ENCODE data around the gene ACSM6.

Gene ACSM6

DNA sequence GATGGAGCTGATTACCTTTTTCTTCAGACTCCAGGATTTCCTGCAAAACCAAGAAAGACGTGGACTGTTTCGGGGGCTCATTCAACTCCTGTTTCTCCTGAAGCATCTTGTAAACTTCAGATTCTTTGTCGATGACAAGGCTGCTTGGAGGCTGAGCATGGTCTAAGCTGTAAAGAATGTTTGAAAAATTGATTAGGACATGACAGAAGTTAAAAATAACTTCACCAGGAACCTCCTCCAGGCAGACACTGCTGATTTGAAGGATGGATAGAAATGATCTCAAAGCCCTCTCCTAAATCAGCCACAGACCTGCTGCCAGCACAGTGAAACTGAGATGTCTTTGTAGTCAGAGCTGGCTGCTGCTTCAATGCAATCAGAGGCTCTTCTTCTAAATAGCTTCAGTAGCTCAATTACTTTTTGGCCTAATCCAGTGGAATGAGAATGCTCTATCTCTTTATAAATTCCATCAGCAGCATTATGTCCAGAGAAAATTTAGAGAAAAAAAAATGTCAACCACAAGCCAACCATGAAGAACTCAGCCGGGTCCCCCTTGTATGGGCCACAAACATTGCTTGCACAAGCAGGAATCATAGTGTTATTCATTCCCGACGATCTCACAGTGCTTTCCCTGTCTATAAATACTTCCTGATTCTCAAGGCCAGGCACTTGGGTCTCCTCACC is 53.3 kb downstream of the ACSM6 start:
- peak overlapping the region; percentile 44 to 85 for H3K27ac ChIP-seq
- TF ChIP-seq CTCF (IDR thresholded peaks at IDR 0.05): no peak
- no peak overlapping the region for H3K4me3 ChIP-seq
- no peak for DNase-seq (ENCODE audit: low spot score)

- Histone ChIP-seq H3K4me3 (no peak overlapping the region), H3K27ac (peak overlapping the region; percentile 44 to 85)
- TF ChIP-seq CTCF (IDR thresholded peaks at IDR 0.05): no peak
- no peak for DNase-seq (ENCODE audit: low spot score)
Observed at GRCh38 chr10:95247881-95248583, 54.0 kb downstream of the ACSM6 start.

- no peak for DNase-seq (ENCODE audit: low spot score)
Observed at GRCh38 chr10:95248989-95249388, 55.0 kb downstream of the ACSM6 start.

DNA sequence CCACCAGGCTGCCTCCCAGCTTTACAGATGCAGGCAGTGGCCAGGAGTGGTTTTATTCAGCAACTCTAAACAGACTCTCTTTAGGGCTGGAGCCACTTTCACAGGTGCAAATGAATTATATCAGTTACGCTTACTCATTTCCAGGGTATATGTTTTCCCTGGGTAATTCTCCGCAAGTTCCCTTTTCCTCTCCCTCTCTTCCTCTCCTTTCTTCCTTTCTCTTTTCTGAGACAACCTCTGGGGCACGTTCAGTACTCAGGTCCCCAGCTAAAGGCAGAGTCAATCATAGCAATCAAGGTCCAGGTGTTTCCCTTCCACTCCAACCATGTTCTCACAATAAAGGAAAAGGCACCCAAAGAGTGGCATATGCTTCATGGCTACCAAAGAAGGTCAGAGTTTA is 55.4 kb downstream of the ACSM6 start:
- Histone ChIP-seq H3K27ac (peak overlapping the region; percentile 5 to 82), H3K4me3 (no peak overlapping the region)
- TF ChIP-seq CTCF (IDR thresholded peaks at IDR 0.05): no peak
- no peak for DNase-seq (ENCODE audit: low spot score)

More at GRCh38 chr10:95248989-95249388, 55.0 kb downstream of the ACSM6 start:
- TF ChIP-seq CTCF (IDR thresholded peaks at IDR 0.05): no peak
- no peak overlapping the region for H3K4me3 ChIP-seq
- H3K27ac ChIP-seq: peak overlapping the region; percentile 5 to 82

GRCh38 chr10:95250856-95251255 is 56.8 kb downstream of the ACSM6 start:
- no peak for DNase-seq (ENCODE audit: low spot score)
- TF ChIP-seq CTCF (IDR thresholded peaks at IDR 0.05): no peak
- Histone ChIP-seq H3K4me3 (no peak overlapping the region), H3K27ac (peak overlapping the region in 1 of 2 donors; percentile 64)

DNA sequence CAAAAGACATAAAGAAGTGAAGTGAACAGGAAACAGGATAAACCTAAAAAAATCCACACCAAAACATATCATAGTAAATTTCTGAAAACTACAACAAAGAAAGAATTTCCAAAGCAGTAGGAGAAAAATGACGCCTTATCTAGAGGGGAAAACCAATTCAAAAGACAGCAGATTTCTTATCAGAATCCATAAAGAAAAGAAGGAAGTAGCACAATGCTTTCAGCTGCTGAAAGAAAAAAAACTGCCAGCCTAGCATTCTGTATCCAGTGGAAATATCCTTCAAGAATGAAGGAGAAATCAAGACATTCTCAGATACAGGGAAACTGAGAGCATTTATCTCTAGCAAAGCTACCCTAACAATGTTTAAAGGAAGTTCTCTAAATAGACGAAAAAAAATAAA is 59.0 kb downstream of the ACSM6 start:
- no peak overlapping the region for H3K4me3 ChIP-seq
- no peak for TF ChIP-seq CTCF (IDR thresholded peaks at IDR 0.05)
- no peak overlapping the region for H3K27ac ChIP-seq
- no peak for DNase-seq (ENCODE audit: low spot score)

GRCh38 chr10:95253686-95254085 is 59.6 kb downstream of the ACSM6 start:
- no peak for TF ChIP-seq CTCF (IDR thresholded peaks at IDR 0.05)
- no peak for DNase-seq (ENCODE audit: low spot score)
- H3K27ac ChIP-seq: no peak overlapping the region
- H3K4me3 ChIP-seq: no peak overlapping the region
